Pancreas (tissue), 10 donors: ENCODE data around the gene DIAPH1. TPM values are rescaled to one million over a fixed set of nuclear protein-coding genes. Genes with fewer than 3 reads are reported as not detected.
A peak's percentile ranks its signal among the peaks of the same experiment; 100 is the strongest.

ENCODE experiments used
- ATAC-seq, 4 donors: fragments of 200-7000 bp; cut with Tn5 transposase; one replicate each; pipeline versions ENCODE4 v1.8.0 to v1.9.1; 2020; ENCODE audit warnings: mild to moderate bottlenecking in 4 of 4, moderate library complexity in 4 of 4
- DNase-seq, 6 donors: peaks; one replicate each; pipeline ENCODE4 v3.0.0-alpha.2; 2020
- FAIRE-seq: peaks from 2 replicates; lab custom pipeline; 2012; peaks lifted over from hg19 to GRCh38; lab: Jason Lieb, UNC
- H3K27ac ChIP-seq, 4 donors: fragments of 200-600 bp; sonication (generic); 1 replicate in 3 of 4; 2 replicates in 1 of 4; pipeline versions ENCODE4 v1.5.0 to v1.8.0; 2020
- H3K27me3 ChIP-seq, 4 donors: fragments of 200-600 bp; one replicate each; pipeline ENCODE4 v1.8.0; 2021
- H3K36me3 ChIP-seq, 3 donors: fragments of 200-600 bp; sonication (generic) in 1 of 3; one replicate each; pipeline versions ENCODE4 v1.5.0 to v1.8.0; 2020 to 2021
- H3K4me1 ChIP-seq, 3 donors: fragments of 200-600 bp; one replicate each; pipeline ENCODE4 v1.8.0; 2021
- H3K4me3 ChIP-seq, 4 donors: fragments of 200-600 bp; sonication (generic) in 2 of 4; one replicate each; pipeline versions ENCODE4 v1.5.0 to v1.8.0; 2020 to 2021
- H3K9me3 ChIP-seq, 4 donors: fragments of 200-600 bp; one replicate each; pipeline ENCODE4 v1.8.0; 2021
- WGBS, 2 donors: extraction: QIAGEN DNeasy Blood & Tissue Kit; methylation state at CpG; one replicate each; pipeline ENCODE4 v1.1.7; 2013; 5-methylcytosine and 5-hydroxymethylcytosine counted together
- intact Hi-C, 3 donors: fragments of 100-400 bp; cut with DNase I; formaldehyde crosslinking; loops; one replicate each; pipeline versions ENCODE4 v1.11.1 to v1.14.2; 2022
- polyA plus RNA-seq, 2 donors: library from polyadenylated mRNA; stranded (reverse); fragments of 200-250 nt; gene quantifications; one replicate each; pipeline ENCODE4 v1.2.3, GENCODE V29; 2013
- total RNA-seq, 6 donors: library from RNA; stranded (reverse); fragmentation: NEBNext Ultra II Directional in 4 of 6; extraction: Animal tissue kit (Norgen Biotek cat#: 25700) in 4 of 6; gene quantifications; one replicate each; pipeline versions ENCODE4 v1.2.1 to v1.2.4, GENCODE V29; 2021 to 2023
- TF ChIP-seq, protein P1 (sequence below), 4 donors: fragments of 200-600 bp; sonication (generic) in 3 of 4; IDR thresholded peaks; one replicate each; pipeline versions ENCODE4 v1.5.0 to v1.8.0; 2021; ENCODE audit warnings: antibody characterized with exemption in 4 of 4
- donor health status: healthy with polysubstance abuse.
- donor health status: DM: no; HTN: no; CAD: no; lungs with moderate emphysema.
- donor health status: DM: no; HTN: no; CAD: no.
- donor health status: control.
- donor health status: control.
- donor health status: Bipolar disorder and iron deficiency.
- donor health status: DM: yes; HTN: yes; CAD: no.
- donor health status: DM: no; HTN: no; CAD: no.
- donor health status: DM: no; HTN: no; CAD: no.
- donor health status: DM: yes; HTN: yes; CAD: no.

The DIAPH1 gene
- total and polyA plus RNA-seq, 8 donors: 28.9 to 72.7 (median 56.5) TPM

- ATAC-seq (peak in 2 of 4 donors; percentile 14 to 21), DNase-seq (no peak), FAIRE-seq (no peak)
- Histone ChIP-seq H3K27me3 (no peaks in the 10 kb centered on the region), H3K9me3 (no peaks in the 10 kb centered on the region), H3K36me3 (no peaks in the 10 kb centered on the region), H3K4me3 (no peak overlapping the region), H3K27ac (peak overlapping the region in 1 of 4 donors; percentile 4), H3K4me1 (peaks cover 0 to 10% (median 3%) of the 10 kb centered on the region in 3 donors)
- 83 to 85% methylated on average over 2 of the region's 2 CpGs for WGBS, 2 donors
- intact Hi-C loops: no loop called here
- TF ChIP-seq, protein P1, sequence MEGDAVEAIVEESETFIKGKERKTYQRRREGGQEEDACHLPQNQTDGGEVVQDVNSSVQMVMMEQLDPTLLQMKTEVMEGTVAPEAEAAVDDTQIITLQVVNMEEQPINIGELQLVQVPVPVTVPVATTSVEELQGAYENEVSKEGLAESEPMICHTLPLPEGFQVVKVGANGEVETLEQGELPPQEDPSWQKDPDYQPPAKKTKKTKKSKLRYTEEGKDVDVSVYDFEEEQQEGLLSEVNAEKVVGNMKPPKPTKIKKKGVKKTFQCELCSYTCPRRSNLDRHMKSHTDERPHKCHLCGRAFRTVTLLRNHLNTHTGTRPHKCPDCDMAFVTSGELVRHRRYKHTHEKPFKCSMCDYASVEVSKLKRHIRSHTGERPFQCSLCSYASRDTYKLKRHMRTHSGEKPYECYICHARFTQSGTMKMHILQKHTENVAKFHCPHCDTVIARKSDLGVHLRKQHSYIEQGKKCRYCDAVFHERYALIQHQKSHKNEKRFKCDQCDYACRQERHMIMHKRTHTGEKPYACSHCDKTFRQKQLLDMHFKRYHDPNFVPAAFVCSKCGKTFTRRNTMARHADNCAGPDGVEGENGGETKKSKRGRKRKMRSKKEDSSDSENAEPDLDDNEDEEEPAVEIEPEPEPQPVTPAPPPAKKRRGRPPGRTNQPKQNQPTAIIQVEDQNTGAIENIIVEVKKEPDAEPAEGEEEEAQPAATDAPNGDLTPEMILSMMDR (IDR thresholded peaks at IDR 0.05): no peak
These were observed 21.4 kb downstream of the DIAPH1 start for GRCh38 chr5:141597394-141597793.

DNA sequence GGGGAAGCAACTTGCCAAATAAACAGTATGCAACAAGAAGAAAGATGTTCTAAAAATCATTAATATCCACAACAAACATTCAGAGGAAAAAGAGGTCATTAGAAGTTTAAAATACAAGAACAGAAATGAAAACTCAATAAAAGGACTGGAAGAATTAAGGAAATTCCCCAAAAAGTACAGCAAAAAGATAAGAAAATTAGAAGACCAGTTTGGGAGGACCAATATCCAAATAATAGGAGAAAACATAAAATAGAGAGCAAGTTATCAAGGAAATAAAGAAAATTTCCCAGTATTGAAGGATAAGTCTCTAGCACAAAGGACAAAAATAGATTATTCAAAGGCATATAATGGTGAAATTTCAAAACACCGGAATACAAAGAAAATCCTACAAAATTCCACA, 21.9 kb downstream of the DIAPH1 start:
- no peak overlapping the region for H3K4me3 ChIP-seq
- H3K4me1 ChIP-seq: peaks cover 0 to 13% (median 3%) of the 10 kb centered on the region in 3 donors
- FAIRE-seq (no peak), DNase-seq (no peak), ATAC-seq (no peak)
- TF ChIP-seq, protein P1 (IDR thresholded peaks at IDR 0.05): no peak
- no peaks in the 10 kb centered on the region for H3K27me3 ChIP-seq
- intact Hi-C loops: no loop called here
- H3K27ac ChIP-seq: peak overlapping the region in 1 of 4 donors; percentile 4
- no peaks in the 10 kb centered on the region for H3K36me3 ChIP-seq
- WGBS, 2 donors: 96 to 98% methylated on average over 1 of the region's 1 CpG
- no peaks in the 10 kb centered on the region for H3K9me3 ChIP-seq

DNA sequence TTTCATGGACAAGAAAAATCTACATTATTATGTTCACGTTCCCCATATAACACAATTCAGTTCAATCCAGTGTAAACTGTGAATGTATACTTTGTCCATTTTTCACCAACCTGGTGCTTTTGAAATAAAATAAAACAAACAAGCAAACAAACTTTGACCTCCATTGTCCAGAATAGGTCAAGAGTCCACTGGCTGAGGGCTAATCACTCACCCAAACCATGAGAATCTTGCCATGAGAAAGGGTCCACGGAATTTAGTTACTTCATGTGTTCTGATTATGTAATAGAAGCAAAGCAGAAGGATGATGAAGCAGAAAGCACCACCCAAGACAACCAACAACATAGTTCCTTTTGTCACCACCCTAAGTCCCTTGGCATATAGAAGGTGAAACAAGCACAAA, 28.7 kb downstream of the DIAPH1 start:
- Histone ChIP-seq H3K9me3 (no peaks in the 10 kb centered on the region), H3K4me1 (peaks cover 0 to 4% (median 0%) of the 10 kb centered on the region in 3 donors), H3K27me3 (no peaks in the 10 kb centered on the region), H3K27ac (no peak overlapping the region), H3K4me3 (no peak overlapping the region), H3K36me3 (peaks cover 0 to 15% (median 0%) of the 10 kb centered on the region in 3 donors)
- FAIRE-seq (no peak), ATAC-seq (no peak), DNase-seq (no peak)
- intact Hi-C loops: no loop called here
- TF ChIP-seq, protein P1 (IDR thresholded peaks at IDR 0.05): no peak
- 48 to 52% methylated on average over 2 of the region's 2 CpGs for WGBS, 2 donors

GRCh38 chr5:141586246-141586645, 32.6 kb downstream of the DIAPH1 start:
- Histone ChIP-seq H3K36me3 (peaks cover 0 to 49% (median 9%) of the 10 kb centered on the region in 3 donors), H3K9me3 (no peaks in the 10 kb centered on the region), H3K27me3 (no peaks in the 10 kb centered on the region), H3K27ac (no peak overlapping the region), H3K4me1 (no peaks in the 10 kb centered on the region), H3K4me3 (no peak overlapping the region)
- no peak for FAIRE-seq
- 83 to 91% methylated on average over 1 of the region's 1 CpG for WGBS, 2 donors
- no peak for DNase-seq
- intact Hi-C loops: loop anchor here in 1 of 3 donors (5.0 kb wide), 1 partner anchor 36 kb away; no protein-coding TSS in a partner anchor
- ATAC-seq: no peak
- TF ChIP-seq, protein P1 (IDR thresholded peaks at IDR 0.05): no peak

- Histone ChIP-seq H3K4me1 (no peaks in the 10 kb centered on the region), H3K27ac (no peak overlapping the region), H3K36me3 (peaks cover 0 to 56% (median 9%) of the 10 kb centered on the region in 3 donors), H3K27me3 (no peaks in the 10 kb centered on the region), H3K4me3 (no peak overlapping the region), H3K9me3 (no peaks in the 10 kb centered on the region)
- WGBS, 2 donors: 92 to 96% methylated on average over 6 of the region's 6 CpGs
- ATAC-seq (no peak), FAIRE-seq (no peak), DNase-seq (no peak)
- intact Hi-C loops: loop anchor here in 1 of 3 donors (5.0 kb wide), 1 partner anchor 37 kb away; no protein-coding TSS in a partner anchor
- TF ChIP-seq, protein P1 (IDR thresholded peaks at IDR 0.05): no peak
These were observed 33.2 kb downstream of the DIAPH1 start for GRCh38 chr5:141585594-141585993.
